ENCODE data around the gene AGPS.

- TF ChIP-seq CHD2 (IDR thresholded peaks at IDR 0.05; ENCODE audit: low read length, partially characterized antibody) (no peak), EP300 (IDR thresholded peaks at IDR 0.05) (no peak), POLR2AphosphoS2 (conservative IDR thresholded peaks at IDR 0.05; ENCODE audit: low read length) (no peak), SMC3 (IDR thresholded peaks at IDR 0.05) (no peak), CTCF (IDR thresholded peaks at IDR 0.05) (no peak), PBX3 (IDR thresholded peaks at IDR 0.05) (no peak), POLR2A (IDR thresholded peaks at IDR 0.05; ENCODE audit: low read length) (no peak), HOXA7 (CRISPR knock-in tag; IDR thresholded peaks at IDR 0.05) (no peak), RAD21 (conservative IDR thresholded peaks at IDR 0.05 in 1 of 2, IDR thresholded peaks at IDR 0.05 in 1 of 2) (no peak), JUNB (IDR thresholded peaks at IDR 0.05) (no peak), MAFK (IDR thresholded peaks at IDR 0.05; ENCODE audit: partially characterized antibody) (peak; percentile 65), GATA3 (IDR thresholded peaks at IDR 0.05; ENCODE audit: borderline replicate concordance) (no peak), RNF2 (IDR thresholded peaks at IDR 0.05; ENCODE audit: borderline replicate concordance, low read depth) (no peak)
Measured at GRCh38 chr2:177483531-177483930, 91.0 kb downstream of the AGPS start.
